ENCODE results near the gene SLC24A3.

Gene SLC24A3

GRCh38 chr20:19382386-19383340 is 170.2 kb downstream of the SLC24A3 start:
- no peak overlapping the region for H4K8ac ChIP-seq (ENCODE audit: low read depth, low read length)
- H2BK120ac ChIP-seq (ENCODE audit: low read depth, low read length) = no peak overlapping the region
- H3K9ac ChIP-seq (ENCODE audit: low read length) = no peak overlapping the region
- no peak overlapping the region for H3K23ac ChIP-seq (ENCODE audit: low read length)
- H3K36me3 ChIP-seq (ENCODE audit: control insufficient read depth, insufficient read depth, low read length) = no peaks in the 10 kb centered on the region
- H3K4ac ChIP-seq (ENCODE audit: low read depth, low read length) = no peak overlapping the region
- no peak overlapping the region for H4K5ac ChIP-seq (ENCODE audit: low read length)
- no peak overlapping the region for H2BK15ac ChIP-seq (replicated peaks; ENCODE audit: low read depth)
- no peak overlapping the region for H3K27ac ChIP-seq (ENCODE audit: low read depth, low read length)
- H3K27me3 ChIP-seq (ENCODE audit: insufficient read depth, low read length, poor library complexity) = no peaks in the 10 kb centered on the region
- H3K4me2 ChIP-seq (ENCODE audit: low read length) = no peak overlapping the region
- no peak overlapping the region for H3K18ac ChIP-seq (ENCODE audit: low read length)
- no peaks in the 10 kb centered on the region for H3K79me1 ChIP-seq (ENCODE audit: low read length)
- H2BK5ac ChIP-seq (ENCODE audit: low read length) = no peak overlapping the region
- no CpG with 5 or more reads among the region's 9 CpGs for WGBS (ENCODE audit: extremely low coverage, insufficient coverage, low lambda C conversion rate)
- peak; percentile 3 for DNase-seq
- no peak overlapping the region for H3K4me3 ChIP-seq (ENCODE audit: low read length)
- H3K56ac ChIP-seq (ENCODE audit: low read length) = no peak overlapping the region
- no peaks in the 10 kb centered on the region for H3K79me2 ChIP-seq (ENCODE audit: control insufficient read depth, insufficient read depth, low read length)
- H3K4me1 ChIP-seq (ENCODE audit: control insufficient read depth, low read depth, low read length) = no peaks in the 10 kb centered on the region
- no peak overlapping the region for H2AK5ac ChIP-seq (ENCODE audit: low read length)

DNA sequence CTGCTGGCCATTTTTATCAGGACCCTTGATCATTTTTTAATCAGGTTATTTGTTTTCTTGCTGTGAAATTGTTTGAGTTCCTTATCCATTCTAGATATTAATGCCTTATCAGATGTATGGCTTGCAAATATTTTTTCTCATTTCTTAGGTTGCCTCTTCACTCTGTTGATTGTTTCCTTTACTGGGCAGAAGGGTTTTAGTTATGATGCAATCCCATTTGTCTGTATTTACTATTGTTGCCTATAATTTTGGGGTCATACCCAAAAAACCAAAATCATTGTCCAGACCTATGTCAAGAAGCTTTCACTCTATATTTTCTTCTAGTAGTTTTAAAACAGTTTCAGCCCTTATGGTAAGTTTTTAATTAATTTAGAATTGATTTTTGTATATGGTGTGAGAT is 172.5 kb downstream of the SLC24A3 start:
- Histone ChIP-seq H3K18ac (ENCODE audit: low read length) (no peak overlapping the region), H2BK5ac (ENCODE audit: low read length) (no peak overlapping the region), H4K8ac (ENCODE audit: low read depth, low read length) (no peak overlapping the region), H3K27ac (ENCODE audit: low read depth, low read length) (no peak overlapping the region), H2BK15ac (replicated peaks; ENCODE audit: low read depth) (no peak overlapping the region), H3K56ac (ENCODE audit: low read length) (no peak overlapping the region), H3K36me3 (ENCODE audit: control insufficient read depth, insufficient read depth, low read length) (no peaks in the 10 kb centered on the region), H3K4ac (ENCODE audit: low read depth, low read length) (no peak overlapping the region), H3K27me3 (ENCODE audit: insufficient read depth, low read length, poor library complexity) (no peaks in the 10 kb centered on the region), H2AK5ac (ENCODE audit: low read length) (no peak overlapping the region), H3K79me1 (ENCODE audit: low read length) (no peaks in the 10 kb centered on the region), H3K23ac (ENCODE audit: low read length) (no peak overlapping the region), H4K5ac (ENCODE audit: low read length) (no peak overlapping the region), H2BK120ac (ENCODE audit: low read depth, low read length) (no peak overlapping the region), H3K4me2 (ENCODE audit: low read length) (no peak overlapping the region), H3K79me2 (ENCODE audit: control insufficient read depth, insufficient read depth, low read length) (no peaks in the 10 kb centered on the region), H3K9ac (ENCODE audit: low read length) (no peak overlapping the region), H3K4me3 (ENCODE audit: low read length) (no peak overlapping the region), H3K4me1 (ENCODE audit: control insufficient read depth, low read depth, low read length) (no peaks in the 10 kb centered on the region)
- DNase-seq = no peak

GRCh38 chr20:19387251-19387650 is 174.8 kb downstream of the SLC24A3 start:
- H3K9ac ChIP-seq (ENCODE audit: low read length) = no peak overlapping the region
- no peaks in the 10 kb centered on the region for H3K27me3 ChIP-seq (ENCODE audit: insufficient read depth, low read length, poor library complexity)
- no peaks in the 10 kb centered on the region for H3K36me3 ChIP-seq (ENCODE audit: control insufficient read depth, insufficient read depth, low read length)
- H3K56ac ChIP-seq (ENCODE audit: low read length) = no peak overlapping the region
- H4K5ac ChIP-seq (ENCODE audit: low read length) = no peak overlapping the region
- H3K4me2 ChIP-seq (ENCODE audit: low read length) = no peak overlapping the region
- no peak overlapping the region for H3K27ac ChIP-seq (ENCODE audit: low read depth, low read length)
- no peak for DNase-seq
- H3K79me2 ChIP-seq (ENCODE audit: control insufficient read depth, insufficient read depth, low read length) = no peaks in the 10 kb centered on the region
- H2BK120ac ChIP-seq (ENCODE audit: low read depth, low read length) = no peak overlapping the region
- H3K4ac ChIP-seq (ENCODE audit: low read depth, low read length) = no peak overlapping the region
- H2BK5ac ChIP-seq (ENCODE audit: low read length) = no peak overlapping the region
- no peaks in the 10 kb centered on the region for H3K4me1 ChIP-seq (ENCODE audit: control insufficient read depth, low read depth, low read length)
- H4K8ac ChIP-seq (ENCODE audit: low read depth, low read length) = no peak overlapping the region
- H2AK5ac ChIP-seq (ENCODE audit: low read length) = no peak overlapping the region
- no peak overlapping the region for H3K23ac ChIP-seq (ENCODE audit: low read length)
- H3K4me3 ChIP-seq (ENCODE audit: low read length) = no peak overlapping the region
- H3K18ac ChIP-seq (ENCODE audit: low read length) = no peak overlapping the region
- no peak overlapping the region for H2BK15ac ChIP-seq (replicated peaks; ENCODE audit: low read depth)
- H3K79me1 ChIP-seq (ENCODE audit: low read length) = no peaks in the 10 kb centered on the region

- Histone ChIP-seq H3K79me1 (ENCODE audit: low read length) (no peaks in the 10 kb centered on the region), H3K4me1 (ENCODE audit: control insufficient read depth, low read depth, low read length) (no peaks in the 10 kb centered on the region), H3K36me3 (ENCODE audit: control insufficient read depth, insufficient read depth, low read length) (no peaks in the 10 kb centered on the region), H3K27me3 (ENCODE audit: insufficient read depth, low read length, poor library complexity) (no peaks in the 10 kb centered on the region), H4K8ac (ENCODE audit: low read depth, low read length) (no peak overlapping the region), H3K18ac (ENCODE audit: low read length) (no peak overlapping the region), H3K4me2 (ENCODE audit: low read length) (no peak overlapping the region), H3K9ac (ENCODE audit: low read length) (no peak overlapping the region), H2BK15ac (replicated peaks; ENCODE audit: low read depth) (no peak overlapping the region), H3K56ac (ENCODE audit: low read length) (no peak overlapping the region), H4K5ac (ENCODE audit: low read length) (no peak overlapping the region), H3K23ac (ENCODE audit: low read length) (no peak overlapping the region), H2AK5ac (ENCODE audit: low read length) (no peak overlapping the region), H3K4me3 (ENCODE audit: low read length) (no peak overlapping the region), H3K4ac (ENCODE audit: low read depth, low read length) (no peak overlapping the region), H2BK5ac (ENCODE audit: low read length) (no peak overlapping the region), H2BK120ac (ENCODE audit: low read depth, low read length) (no peak overlapping the region), H3K27ac (ENCODE audit: low read depth, low read length) (no peak overlapping the region), H3K79me2 (ENCODE audit: control insufficient read depth, insufficient read depth, low read length) (no peaks in the 10 kb centered on the region)
- WGBS (ENCODE audit: extremely low coverage, insufficient coverage, low lambda C conversion rate) = no CpG with 5 or more reads among the region's 2 CpGs
- no peak for DNase-seq
Observed at GRCh38 chr20:19392344-19393130, 180.1 kb downstream of the SLC24A3 start.

DNA sequence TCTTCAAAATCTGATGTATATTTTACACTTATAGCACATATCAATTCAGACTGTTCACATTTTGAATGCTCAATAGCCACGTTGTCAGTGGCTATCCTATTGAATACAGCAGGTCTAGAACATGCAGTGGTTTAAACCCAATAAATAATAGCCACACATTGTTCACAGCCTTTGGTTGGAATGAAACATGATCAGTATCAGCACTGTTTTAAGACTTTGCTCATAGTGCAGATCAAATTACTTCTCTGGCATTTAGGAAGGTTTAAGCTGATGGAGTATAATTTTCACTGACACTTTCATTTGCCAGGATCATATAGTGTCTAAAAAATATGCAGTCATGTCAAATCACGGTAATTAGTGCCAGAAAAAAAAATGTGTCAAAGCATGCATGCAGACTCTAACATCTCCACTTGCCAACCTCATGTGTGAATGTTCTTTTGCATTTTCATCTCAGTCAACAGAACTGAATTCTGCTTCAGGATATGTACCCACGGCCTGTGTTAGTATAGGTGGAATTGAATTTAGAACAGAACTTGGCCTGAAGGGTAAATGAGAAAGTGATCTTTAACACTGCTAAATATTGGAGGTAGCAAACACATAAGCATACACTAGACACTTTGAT is 184.1 kb downstream of the SLC24A3 start:
- no peak overlapping the region for H3K27ac ChIP-seq (ENCODE audit: low read depth, low read length)
- no peaks in the 10 kb centered on the region for H3K27me3 ChIP-seq (ENCODE audit: insufficient read depth, low read length, poor library complexity)
- no peak overlapping the region for H2AK5ac ChIP-seq (ENCODE audit: low read length)
- whole genome bisulfite sequencing (ENCODE audit: extremely low coverage, insufficient coverage, low lambda C conversion rate) = no CpG with 5 or more reads among the region's 3 CpGs
- no peak overlapping the region for H2BK5ac ChIP-seq (ENCODE audit: low read length)
- no peak overlapping the region for H3K9ac ChIP-seq (ENCODE audit: low read length)
- no peak overlapping the region for H3K18ac ChIP-seq (ENCODE audit: low read length)
- no peak overlapping the region for H3K4me2 ChIP-seq (ENCODE audit: low read length)
- H3K79me1 ChIP-seq (ENCODE audit: low read length) = no peaks in the 10 kb centered on the region
- no peaks in the 10 kb centered on the region for H3K36me3 ChIP-seq (ENCODE audit: control insufficient read depth, insufficient read depth, low read length)
- H4K5ac ChIP-seq (ENCODE audit: low read length) = no peak overlapping the region
- no peak overlapping the region for H3K4ac ChIP-seq (ENCODE audit: low read depth, low read length)
- H4K8ac ChIP-seq (ENCODE audit: low read depth, low read length) = no peak overlapping the region
- H3K4me3 ChIP-seq (ENCODE audit: low read length) = no peak overlapping the region
- no peak overlapping the region for H2BK15ac ChIP-seq (replicated peaks; ENCODE audit: low read depth)
- H2BK120ac ChIP-seq (ENCODE audit: low read depth, low read length) = no peak overlapping the region
- no peaks in the 10 kb centered on the region for H3K4me1 ChIP-seq (ENCODE audit: control insufficient read depth, low read depth, low read length)
- H3K56ac ChIP-seq (ENCODE audit: low read length) = no peak overlapping the region
- no peaks in the 10 kb centered on the region for H3K79me2 ChIP-seq (ENCODE audit: control insufficient read depth, insufficient read depth, low read length)
- H3K23ac ChIP-seq (ENCODE audit: low read length) = no peak overlapping the region
- no peak for DNase-seq

Measured in mesendoderm (in vitro differentiated cells).